H9 (cell line): Measurements from ENCODE around the gene NEK4. TPM values are rescaled to one million over a fixed set of nuclear protein-coding genes. Genes with fewer than 3 reads are reported as not detected.

Source experiments
- DNase-seq: peaks from one replicate; pipeline ENCODE4 v3.0.0-alpha.2; 2017
- H2AFZ ChIP-seq: one replicate; pipeline ENCODE4 v1.6.1; 2013; ENCODE audit warnings: mild to moderate bottlenecking, low read length, control low read depth, moderate library complexity
- H2AK5ac ChIP-seq: 2 replicates; pipeline ENCODE4 v1.6.1; 2013; ENCODE audit warnings: low read length, control low read depth, mixed read lengths; ENCODE audit not compliant: insufficient read length
- H2BK120ac ChIP-seq: one replicate; pipeline ENCODE4 v1.6.1; 2013; ENCODE audit warnings: low read depth, mild to moderate bottlenecking, low read length, control low read depth, inconsistent platforms; ENCODE audit not compliant: poor library complexity, severe bottlenecking
- H2BK12ac ChIP-seq: 2 replicates; pipeline ENCODE4 v1.6.1; 2013; ENCODE audit warnings: low read length, control low read depth, mixed read lengths, low read depth; ENCODE audit not compliant: insufficient read length
- H2BK15ac ChIP-seq: 2 replicates; pipeline ENCODE4 v1.6.1; 2013; ENCODE audit warnings: low read depth, low read length, control low read depth
- H2BK20ac ChIP-seq: one replicate; pipeline ENCODE4 v1.6.1; 2013; ENCODE audit warnings: low read depth, mild to moderate bottlenecking, low read length, control low read depth, inconsistent platforms; ENCODE audit not compliant: poor library complexity, severe bottlenecking
- H2BK5ac ChIP-seq: 2 replicates; pipeline ENCODE4 v1.6.1; 2013; ENCODE audit warnings: low read length, control low read depth, mixed read lengths; ENCODE audit not compliant: insufficient read length
- H3K14ac ChIP-seq: 2 replicates; pipeline ENCODE4 v1.6.1; 2013; ENCODE audit warnings: low read length, control low read depth; ENCODE audit not compliant: insufficient read depth
- H3K18ac ChIP-seq: 2 replicates; pipeline ENCODE4 v1.6.1; 2013; ENCODE audit warnings: low read depth, mild to moderate bottlenecking, mixed read lengths, low read length, control low read depth; ENCODE audit not compliant: insufficient read length
- H3K23ac ChIP-seq: 2 replicates; pipeline ENCODE4 v1.6.1; 2013; ENCODE audit warnings: low read length, control low read depth, mixed read lengths, low read depth; ENCODE audit not compliant: insufficient read length
- H3K23me2 ChIP-seq: 2 replicates; pipeline ENCODE4 v1.6.1; 2013; ENCODE audit warnings: low read depth, mild to moderate bottlenecking, mixed read lengths, low read length, control low read depth; ENCODE audit not compliant: insufficient read length, poor library complexity, severe bottlenecking
- H3K27ac ChIP-seq: 2 replicates; pipeline ENCODE4 v1.5.1; 2013; ENCODE audit warnings: low read length, control low read depth, mixed read lengths, low read depth; ENCODE audit not compliant: insufficient read length
- H3K27me3 ChIP-seq: 2 replicates; pipeline ENCODE4 v1.6.1; 2013; ENCODE audit warnings: low read length, control low read depth, inconsistent platforms; ENCODE audit not compliant: insufficient read depth
- H3K4ac ChIP-seq: 2 replicates; pipeline ENCODE4 v1.6.1; 2013; ENCODE audit warnings: low read depth, mild to moderate bottlenecking, control low read depth, inconsistent platforms, low read length, moderate library complexity
- H3K4me1 ChIP-seq: 2 replicates; pipeline ENCODE4 v1.6.1; 2013; ENCODE audit warnings: low read length, control low read depth, inconsistent platforms; ENCODE audit not compliant: insufficient read depth
- H3K4me2 ChIP-seq: 2 replicates; pipeline ENCODE4 v1.6.1; 2013; ENCODE audit warnings: low read length, control low read depth, mixed read lengths; ENCODE audit not compliant: insufficient read length, insufficient read depth
- H3K56ac ChIP-seq: 2 replicates; pipeline ENCODE4 v1.6.1; 2013; ENCODE audit warnings: low read depth, mild to moderate bottlenecking, mixed read lengths, low read length, control low read depth; ENCODE audit not compliant: insufficient read length
- H3K79me1 ChIP-seq: 2 replicates; pipeline ENCODE4 v1.6.1; 2013; ENCODE audit warnings: low read depth, mild to moderate bottlenecking, moderate library complexity, low read length, control low read depth, inconsistent platforms; ENCODE audit not compliant: insufficient read depth, poor library complexity, severe bottlenecking
- H3K79me2 ChIP-seq: 2 replicates; pipeline ENCODE4 v1.6.1; 2013; ENCODE audit warnings: low read length, control low read depth, inconsistent platforms; ENCODE audit not compliant: insufficient read depth
- H3K9ac ChIP-seq: 2 replicates; pipeline ENCODE4 v1.6.1; 2013; ENCODE audit warnings: low read length, control low read depth, mixed read lengths; ENCODE audit not compliant: insufficient read length; ENCODE audit errors: extremely low read depth
- H3K9me3 ChIP-seq: one replicate; pipeline ENCODE4 v1.6.1; 2013; ENCODE audit warnings: low read depth, low read length, inconsistent platforms; ENCODE audit not compliant: control insufficient read depth
- H3T11ph ChIP-seq: one replicate; pipeline ENCODE4 v1.6.1; 2013; ENCODE audit warnings: mild to moderate bottlenecking, low read length, control low read depth, inconsistent platforms
- H4K20me1 ChIP-seq: one replicate; pipeline ENCODE4 v1.6.1; 2013; ENCODE audit not compliant: control insufficient read depth, insufficient read length, insufficient read depth
- H4K5ac ChIP-seq: 2 replicates; pipeline ENCODE4 v1.6.1; 2013; ENCODE audit warnings: low read depth, mild to moderate bottlenecking, mixed read lengths, low read length, control low read depth; ENCODE audit not compliant: insufficient read length
- H4K8ac ChIP-seq: replicated peaks from 2 replicates; pipeline ENCODE4 v1.6.1; 2013; ENCODE audit warnings: low read length, control low read depth, mixed read lengths, low read depth; ENCODE audit not compliant: insufficient read length
- H4K91ac ChIP-seq: 2 replicates; pipeline ENCODE4 v1.6.1; 2013; ENCODE audit warnings: low read depth, mild to moderate bottlenecking, moderate library complexity, mixed read lengths, low read length, control low read depth; ENCODE audit not compliant: insufficient read length
- H3K27ac Mint-ChIP-seq, 3 experiments: 2 replicates in 2 of 3; 3 replicates in 1 of 3; pipeline ENCODE4 v1.8.0; 2020 to 2021; ENCODE audit warnings: mixed read lengths in 3 of 3, mild to moderate bottlenecking in 1 of 3, moderate library complexity in 1 of 3
- H3K27me3 Mint-ChIP-seq: 2 replicates; pipeline ENCODE4 v1.8.0; 2021; ENCODE audit warnings: low read depth, mild to moderate bottlenecking, moderate library complexity, mixed read lengths
- H3K36me3 Mint-ChIP-seq, 3 experiments: 2 replicates in 2 of 3; 3 replicates in 1 of 3; pipeline ENCODE4 v1.8.0; 2020 to 2021; ENCODE audit warnings: low read depth in 3 of 3, mixed read lengths in 3 of 3; ENCODE audit not compliant: insufficient read depth in 1 of 3
- H3K4me1 Mint-ChIP-seq, 2 experiments: 2 replicates each; pipeline ENCODE4 v1.8.0; 2020; ENCODE audit warnings: mixed read lengths in 2 of 2
- H3K4me3 Mint-ChIP-seq, 2 experiments: 2 replicates in 1 of 2; 3 replicates in 1 of 2; pipeline ENCODE4 v1.8.0; 2020 to 2021; ENCODE audit warnings: mild to moderate bottlenecking in 2 of 2, mixed read lengths in 2 of 2, moderate library complexity in 1 of 2
- H3K9me3 Mint-ChIP-seq, 2 experiments: 2 replicates in 1 of 2; 3 replicates in 1 of 2; pipeline ENCODE4 v1.8.0; 2020; ENCODE audit warnings: mild to moderate bottlenecking in 2 of 2, mixed read lengths in 2 of 2, moderate library complexity in 1 of 2
- CTCF ChIP-seq: fragments of 200-600 bp; sonication (generic); conservative IDR thresholded peaks from 3 replicates; pipeline ENCODE4 v1.8.0; 2021; ENCODE audit warnings: antibody characterized with exemption, mild to moderate bottlenecking
- WGBS: extraction: QIAGEN DNeasy Blood & Tissue Kit; methylation state at CpG from one replicate; pipeline ENCODE4 v1.1.7; 2013; ENCODE audit warnings: missing lambda C conversion rate, low lambda C conversion rate, mixed read lengths; ENCODE audit not compliant: insufficient read length; ENCODE audit errors: extremely low coverage; 5-methylcytosine and 5-hydroxymethylcytosine counted together
- total RNA-seq: library from RNA; stranded (reverse); gene quantifications from 2 replicates; pipeline ENCODE4 v1.2.1, GENCODE V29; 2021

NEK4 gene
- total RNA-seq, 1 experiment from 2014 or later, result 36.0 TPM

DNA sequence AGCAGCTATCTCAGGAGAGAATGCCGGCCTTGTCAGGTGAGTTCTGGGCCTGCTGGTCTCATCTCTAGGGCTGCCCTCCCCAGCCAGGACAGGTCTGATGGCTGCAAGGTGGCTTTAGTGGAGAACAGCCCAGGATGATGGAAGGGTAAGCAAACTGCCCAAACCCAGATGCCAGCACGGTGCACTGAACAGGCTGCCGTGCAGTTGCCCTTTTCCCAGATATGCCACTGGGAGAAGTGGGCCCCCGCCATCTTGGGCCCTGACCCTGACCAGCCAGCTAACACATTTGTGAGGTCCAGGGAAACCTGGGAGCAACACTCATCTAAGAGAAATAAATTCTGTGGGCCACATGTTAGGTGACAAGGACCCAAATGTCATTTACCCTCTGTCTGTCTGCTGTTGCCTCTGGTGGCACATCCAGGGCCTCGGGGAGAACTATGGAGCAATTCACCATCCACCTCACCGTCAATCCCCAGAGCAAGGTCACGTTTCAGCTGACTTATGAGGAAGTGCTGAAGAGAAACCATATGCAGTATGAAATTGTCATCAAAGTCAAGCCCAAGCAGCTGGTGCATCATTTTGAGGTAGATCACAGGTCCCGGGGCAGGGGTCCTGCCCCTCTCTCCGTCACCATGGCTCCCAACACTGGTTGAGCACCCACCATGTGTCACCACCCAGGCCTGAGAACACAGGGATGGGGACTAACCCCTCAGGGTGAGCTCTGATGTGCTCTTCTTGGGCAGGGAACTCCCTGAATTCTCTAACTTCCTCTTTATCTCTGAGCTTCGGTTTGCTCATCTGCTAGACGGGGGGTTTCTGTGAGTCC lies 8.5 kb upstream of the NEK4 start:
- no peak overlapping the region for H2BK12ac ChIP-seq
- no peak for TF ChIP-seq CTCF
- H3K27ac Mint-ChIP-seq, result no peak overlapping the region
- H3K27ac ChIP-seq, result no peak overlapping the region
- no peak overlapping the region for H4K5ac ChIP-seq
- no peak overlapping the region for H3T11ph ChIP-seq
- H3K56ac ChIP-seq, result no peak overlapping the region
- H3K27me3 Mint-ChIP-seq, result peaks cover 13% of the 10 kb centered on the region
- no peaks in the 10 kb centered on the region for H3K9me3 Mint-ChIP-seq
- H2BK15ac ChIP-seq, result no peak overlapping the region
- H3K4me2 ChIP-seq, result no peak overlapping the region
- H2BK5ac ChIP-seq, result no peak overlapping the region
- H4K20me1 ChIP-seq, result no peaks in the 10 kb centered on the region
- no peak overlapping the region for H2AK5ac ChIP-seq
- H3K23ac ChIP-seq, result no peak overlapping the region
- no peak overlapping the region for H4K91ac ChIP-seq
- H3K23me2 ChIP-seq, result no peaks in the 10 kb centered on the region
- H2AFZ ChIP-seq, result no peak overlapping the region
- no peak overlapping the region for H2BK20ac ChIP-seq
- no peak overlapping the region for H2BK120ac ChIP-seq
- H3K27me3 ChIP-seq, result no peaks in the 10 kb centered on the region
- no peaks in the 10 kb centered on the region for H3K79me1 ChIP-seq
- no peaks in the 10 kb centered on the region for H3K36me3 Mint-ChIP-seq
- DNase-seq, result no peak
- no peak overlapping the region for H4K8ac ChIP-seq
- H3K79me2 ChIP-seq, result no peaks in the 10 kb centered on the region
- no peaks in the 10 kb centered on the region for H3K9me3 ChIP-seq
- no peak overlapping the region; a peak in 1 of 5 replicates for H3K4me3 Mint-ChIP-seq
- no peak overlapping the region for H3K9ac ChIP-seq
- peaks cover 3% of the 10 kb centered on the region for H3K4me1 ChIP-seq
- no peak overlapping the region for H3K18ac ChIP-seq
- H3K4me1 Mint-ChIP-seq, result peaks cover 12 to 13% of the 10 kb centered on the region in 2 experiments
- no peak overlapping the region for H3K14ac ChIP-seq
- H3K4ac ChIP-seq, result no peak overlapping the region
- no CpG with 5 or more reads among the region's 11 CpGs for WGBS
